ENCODE results near the gene ECI1.
"Not testable (repeated sequence)": the region's sequence is repeated elsewhere in the genome, so short reads cannot be mapped to it uniquely, and the experiment has no call there.

Gene ECI1

DNA sequence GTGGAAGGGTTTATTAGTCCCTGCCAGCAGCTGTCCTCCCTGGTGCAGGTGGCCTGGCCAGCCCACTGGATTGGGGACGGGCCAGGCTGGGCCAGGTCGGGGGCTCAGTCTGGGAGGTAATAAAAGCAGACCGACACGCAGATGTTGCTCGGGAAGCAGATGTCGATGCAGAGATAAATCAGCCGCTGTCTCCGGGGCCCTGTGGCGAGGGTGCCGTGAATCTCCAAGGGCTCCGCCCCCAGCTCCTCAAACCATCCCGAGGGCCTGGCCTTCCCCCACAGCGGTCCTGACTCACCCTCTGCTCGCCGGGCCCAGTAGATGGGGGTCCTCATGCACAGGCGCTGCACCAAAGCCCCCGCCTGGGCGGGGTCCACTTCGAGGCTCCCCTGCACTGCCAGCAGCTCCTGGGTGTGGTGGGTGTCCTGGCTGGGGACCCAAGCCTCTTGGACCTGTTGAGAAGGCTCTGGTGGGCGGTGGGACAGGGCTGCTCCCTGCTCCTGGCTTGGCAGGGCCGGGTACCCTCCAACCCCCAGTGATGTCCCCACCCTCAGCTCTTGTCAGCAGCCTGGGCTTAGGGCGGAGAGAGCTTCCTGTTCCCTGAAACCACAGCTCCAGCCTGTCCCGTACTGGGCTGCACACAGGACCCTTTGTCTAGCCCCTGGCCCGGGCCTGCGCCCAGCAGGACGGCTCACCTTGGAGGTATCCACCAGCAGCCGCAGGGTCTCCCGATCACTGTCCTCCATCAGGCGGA is 42.0 kb downstream of the ECI1 start:
- DNase-seq: no peak

DNA sequence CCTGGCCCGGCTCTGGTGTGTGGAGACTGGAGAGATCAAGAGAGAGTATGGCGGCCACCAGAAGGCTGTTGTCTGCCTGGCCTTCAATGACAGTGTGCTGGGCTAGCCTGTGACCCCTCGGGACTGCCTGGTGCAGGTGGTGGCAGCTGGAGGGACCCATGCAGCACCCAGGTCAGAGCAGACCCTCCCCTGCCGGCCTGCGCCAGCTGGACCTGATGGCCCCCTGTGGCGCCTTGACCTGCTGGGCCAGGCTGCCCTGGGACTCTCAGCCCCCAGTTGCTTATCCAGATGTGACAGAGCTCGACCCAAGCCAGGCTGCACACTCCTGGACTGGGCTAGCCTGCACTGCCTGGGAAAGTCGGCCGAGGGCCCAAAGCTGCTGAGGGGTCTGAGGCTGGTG is 42.6 kb downstream of the ECI1 start:
- DNase-seq: no peak

DNA sequence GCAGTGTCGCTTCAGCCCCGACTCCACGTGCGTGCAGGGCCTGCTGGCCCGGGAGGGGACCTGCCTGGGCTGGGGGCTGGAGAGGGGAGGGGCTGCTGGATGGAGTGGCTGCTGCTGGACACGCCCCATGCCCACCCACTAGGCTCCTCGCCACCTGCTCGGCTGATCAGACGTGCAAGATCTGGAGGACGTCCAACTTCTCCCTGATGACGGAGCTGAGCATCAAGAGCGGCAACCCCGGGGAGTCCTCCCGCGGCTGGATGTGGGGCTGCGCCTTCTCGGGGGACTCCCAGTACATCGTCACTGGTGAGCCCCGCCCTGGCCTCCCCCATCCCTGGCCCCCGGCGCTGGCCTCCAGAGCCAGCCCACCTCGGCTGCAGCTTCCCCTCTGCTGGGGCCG is 43.1 kb downstream of the ECI1 start:
- DNase-seq: no peak

DNA sequence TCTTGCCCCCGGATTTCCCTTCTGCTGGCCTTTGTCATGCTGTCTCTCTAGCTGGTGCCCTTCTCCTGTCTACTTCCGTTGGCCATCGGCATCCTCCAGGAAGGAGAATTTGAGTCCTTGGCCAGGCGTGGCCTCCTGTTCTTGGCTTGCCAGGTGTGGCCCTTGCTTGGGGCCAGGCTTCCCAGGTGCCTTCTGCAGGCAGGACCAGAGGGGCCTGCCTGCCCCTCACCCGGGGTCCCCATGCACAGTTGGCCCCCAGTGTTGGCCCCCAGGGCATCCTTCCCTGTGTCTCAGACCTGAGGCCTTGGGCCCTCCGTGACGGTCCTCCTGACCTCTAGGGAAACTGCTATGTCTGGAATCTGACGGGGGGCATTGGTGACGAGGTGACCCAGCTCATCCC is 43.5 kb downstream of the ECI1 start:
- no peak for DNase-seq

DNA sequence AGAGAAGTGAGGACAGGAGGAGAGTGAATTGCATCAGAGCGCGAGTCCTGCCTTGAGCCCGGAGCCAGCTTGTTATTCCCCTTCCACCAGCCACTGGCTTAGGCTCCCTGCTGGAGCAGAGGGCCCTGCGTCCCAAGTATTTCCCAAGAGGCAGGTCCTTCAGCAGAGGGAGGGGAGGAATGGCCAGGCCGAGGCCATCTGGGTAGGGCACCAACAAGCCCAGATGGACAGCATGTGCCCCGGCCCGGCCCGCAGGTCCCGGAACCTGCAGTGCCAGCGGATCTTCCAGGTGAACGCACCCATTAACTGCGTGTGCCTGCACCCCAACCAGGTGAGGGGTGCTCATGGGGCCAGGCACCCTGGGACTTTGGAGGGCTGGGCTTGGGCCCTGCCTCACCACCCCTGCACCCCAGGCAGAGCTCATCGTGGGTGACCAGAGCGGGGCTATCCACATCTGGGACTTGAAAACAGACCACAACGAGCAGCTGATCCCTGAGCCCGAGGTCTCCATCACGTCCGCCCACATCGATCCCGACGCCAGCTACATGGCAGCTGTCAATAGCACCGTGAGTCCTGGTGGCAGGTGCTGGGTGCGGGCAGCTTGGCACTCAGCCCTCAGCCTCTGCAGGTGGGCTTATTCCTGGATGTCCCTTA is 44.5 kb downstream of the ECI1 start:
- DNase-seq: no peak

DNA sequence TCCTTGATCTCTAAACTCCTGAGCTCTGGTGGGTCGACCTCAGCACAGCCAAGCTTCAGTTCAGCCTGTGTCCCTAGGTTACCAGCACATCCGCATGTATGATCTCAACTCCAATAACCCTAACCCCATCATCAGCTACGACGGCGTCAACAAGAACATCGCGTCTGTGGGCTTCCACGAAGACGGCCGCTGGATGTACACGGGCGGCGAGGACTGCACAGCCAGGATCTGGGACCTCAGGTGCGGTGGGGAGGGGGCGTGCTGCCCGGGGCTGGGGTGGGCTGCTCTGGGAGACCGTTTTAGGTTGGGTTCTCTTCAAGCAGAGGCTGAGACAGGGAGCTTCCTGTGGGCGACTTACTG is 45.0 kb downstream of the ECI1 start:
- no peak for DNase-seq

DNA sequence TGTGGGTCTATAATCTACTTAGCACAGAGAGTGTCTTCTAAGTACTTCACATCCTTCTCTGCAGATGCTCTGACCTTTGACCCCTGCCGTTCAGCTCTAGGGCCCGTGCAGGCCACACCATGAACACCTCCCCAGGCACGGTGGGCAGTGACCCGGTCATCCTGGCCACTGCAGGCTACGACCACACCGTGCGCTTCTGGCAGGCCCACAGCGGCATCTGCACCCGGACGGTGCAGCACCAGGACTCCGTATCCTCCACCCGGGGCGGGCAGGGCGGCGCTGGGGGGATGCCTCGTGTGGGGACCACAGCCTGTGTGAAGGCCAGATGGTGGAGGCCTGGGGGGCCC is 45.4 kb downstream of the ECI1 start:
- peak; percentile 61 for DNase-seq

DNA sequence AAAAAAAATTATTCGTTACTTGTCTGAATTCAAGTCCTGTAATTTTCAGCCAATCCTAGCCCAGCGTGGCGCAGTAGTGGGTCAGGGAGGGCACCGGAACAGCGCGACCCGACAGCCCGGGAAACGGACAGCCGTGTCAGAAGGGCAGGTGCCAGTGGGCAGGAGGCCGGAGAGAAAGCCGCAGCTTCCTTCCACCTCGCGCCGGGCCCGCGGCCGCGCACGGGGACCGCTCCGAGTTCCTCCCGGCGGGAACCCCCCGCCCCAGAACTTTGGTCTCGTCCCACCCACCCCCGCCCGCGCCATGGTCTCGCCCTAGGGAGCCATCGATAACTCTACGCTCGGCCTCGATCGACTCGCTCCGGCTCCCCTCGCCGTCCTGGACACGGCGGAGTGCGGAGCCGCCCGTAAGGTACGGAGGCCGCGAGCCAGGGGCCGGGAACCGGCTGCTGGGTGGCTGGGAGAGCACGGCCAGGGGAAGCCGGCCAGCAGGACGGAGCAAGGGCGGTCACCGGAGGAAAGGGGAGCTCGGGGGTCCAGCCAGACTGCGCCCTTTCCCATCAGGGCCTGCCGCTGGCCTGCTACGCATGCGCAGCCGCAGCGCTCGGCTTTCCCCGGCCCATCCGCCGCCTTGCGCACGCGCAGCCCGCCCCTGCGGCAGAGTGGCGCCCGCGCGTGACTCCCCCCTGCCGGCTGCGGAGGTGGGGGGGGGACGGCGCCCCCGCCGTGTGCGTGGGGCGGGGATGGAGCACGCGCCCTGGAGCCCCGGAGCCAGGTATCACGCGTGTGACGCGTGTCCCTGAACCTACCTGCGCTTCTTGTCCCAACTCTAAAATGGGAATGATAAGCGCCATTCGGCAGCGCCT is 46.1 kb downstream of the ECI1 start, which contains the start of gene MLST8:
MLST8 (plus strand) TSS at position 351 of the 863 bp plus-strand sequence. CDS start 632 bp downstream, outside the sequence.
- peak; percentile 82 for DNase-seq

DNA sequence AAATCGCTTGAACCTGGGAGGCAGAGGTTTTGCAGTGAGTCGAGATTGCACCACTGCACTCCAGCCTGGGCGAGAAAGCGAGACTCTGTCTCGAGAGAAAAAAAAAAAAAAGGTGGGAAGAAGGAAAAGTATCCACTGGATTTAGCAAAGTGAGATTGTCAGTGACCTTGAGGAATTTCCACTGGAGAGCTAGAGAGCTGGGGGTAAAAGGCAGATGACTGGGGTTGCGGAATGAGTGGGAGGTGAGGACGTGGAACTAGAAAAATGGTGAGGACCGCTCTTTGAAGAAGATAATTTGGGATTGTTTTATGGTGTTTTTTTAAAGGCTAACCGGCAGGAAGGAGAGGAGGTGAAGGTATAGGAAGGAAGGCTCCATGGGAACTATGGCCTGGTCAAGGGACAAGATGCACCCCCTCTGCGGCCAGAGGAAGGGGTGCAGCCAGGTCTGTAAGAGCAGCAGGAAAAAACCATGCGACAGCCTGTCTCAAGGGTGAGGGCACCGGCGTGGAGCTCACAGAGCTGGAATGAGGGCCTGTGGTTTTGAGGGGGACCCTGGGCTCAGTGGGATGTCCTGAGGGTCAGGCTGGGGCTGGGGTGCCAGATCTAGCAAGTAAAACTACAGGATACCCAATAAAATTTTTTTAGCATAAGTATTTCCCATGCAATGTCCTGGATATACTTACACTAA is 46.8 kb downstream of the ECI1 start:
- no peak for DNase-seq

DNA sequence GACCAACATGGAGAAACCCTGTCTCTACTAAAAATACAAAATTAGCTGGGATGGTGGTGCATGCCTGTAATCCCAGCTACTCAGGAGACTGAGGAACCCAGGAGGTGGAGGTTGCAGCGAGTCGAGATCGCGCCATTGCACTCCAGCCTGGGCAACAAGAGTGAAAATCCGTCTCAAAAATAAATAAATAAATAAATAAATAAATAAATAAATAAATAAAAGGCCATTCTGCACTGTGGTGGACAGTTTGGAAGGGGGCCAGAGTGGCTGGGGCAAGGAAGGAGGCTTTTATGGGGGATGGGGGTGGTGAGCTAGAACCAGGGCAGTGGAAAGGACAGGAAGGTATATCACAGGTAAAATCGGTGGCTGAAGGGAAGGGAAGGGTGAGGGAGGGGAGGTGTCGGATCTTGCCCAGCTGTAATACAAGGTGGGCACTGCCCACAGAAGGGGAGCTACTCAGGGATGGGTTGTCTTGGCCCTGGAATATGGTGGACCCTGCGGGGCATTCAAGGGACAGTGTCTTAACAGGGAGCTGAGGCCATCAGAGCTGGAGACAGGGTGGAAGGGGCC is 48.2 kb downstream of the ECI1 start:
- DNase-seq: not testable (repeated sequence)

DNA sequence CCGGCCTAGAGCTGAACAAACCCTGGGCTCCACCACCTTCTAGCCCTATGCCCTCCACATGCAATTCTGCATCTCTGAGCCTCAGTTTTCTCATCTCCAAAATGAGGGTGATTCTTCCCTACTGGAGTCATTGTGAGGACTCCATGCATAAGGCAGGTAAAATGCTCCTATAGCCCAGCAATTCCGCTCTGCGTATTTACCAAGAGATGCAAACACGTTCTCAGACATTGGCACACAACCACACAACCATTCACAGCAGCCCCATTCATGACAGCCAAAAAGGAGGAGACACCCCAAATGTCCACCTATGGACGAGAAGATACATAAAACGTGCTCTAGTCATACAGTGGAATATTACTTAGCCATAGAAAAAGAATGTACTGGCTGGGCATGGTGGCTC is 51.1 kb downstream of the ECI1 start:
- no peak for DNase-seq

DNA sequence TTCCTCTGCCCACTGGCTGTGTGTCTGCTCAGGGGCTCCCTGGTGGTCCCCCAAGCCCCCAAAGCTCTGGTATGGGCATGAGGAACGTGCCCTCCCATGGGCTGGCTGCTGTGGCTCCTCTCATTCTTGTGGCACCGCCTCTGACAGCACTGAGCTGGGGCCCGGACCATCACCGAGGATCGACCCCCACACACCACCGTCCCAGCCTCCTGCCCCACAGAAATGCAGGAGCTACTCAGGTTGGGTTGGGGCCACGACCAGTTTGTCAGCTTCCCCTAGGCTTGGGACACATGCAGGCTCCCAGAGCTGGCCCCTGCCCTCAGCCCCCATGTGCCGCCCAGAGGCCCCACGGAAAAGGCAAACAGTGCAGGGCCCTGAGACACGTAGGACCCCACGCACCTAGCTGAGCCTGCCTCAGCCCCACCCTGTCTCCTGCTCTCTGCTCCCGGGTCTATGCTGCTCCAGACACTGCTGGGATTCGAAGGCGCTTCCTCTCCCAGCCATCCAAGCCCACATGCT is 51.7 kb downstream of the ECI1 start:
- DNase-seq: no peak

DNA sequence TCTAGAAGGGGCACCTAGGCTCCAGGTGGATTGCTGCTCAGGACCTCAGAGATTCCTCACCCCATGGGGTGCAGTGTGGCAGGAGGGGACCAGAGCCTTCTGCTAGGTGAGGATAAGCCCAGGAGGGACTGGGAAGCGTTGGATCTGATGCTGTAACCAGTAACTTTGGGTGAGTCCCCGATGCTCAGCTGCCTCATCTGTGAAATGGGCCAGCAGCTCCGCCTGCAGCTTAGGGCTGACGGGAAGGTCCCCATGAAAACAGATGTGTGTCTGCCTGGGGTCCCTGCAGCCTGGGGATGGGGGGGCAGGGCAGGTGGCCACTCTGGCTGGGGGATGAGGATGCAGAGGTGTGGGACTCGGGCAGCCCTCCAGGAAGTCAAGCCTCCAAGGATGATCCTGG is 52.3 kb downstream of the ECI1 start:
- no peak for DNase-seq

DNA sequence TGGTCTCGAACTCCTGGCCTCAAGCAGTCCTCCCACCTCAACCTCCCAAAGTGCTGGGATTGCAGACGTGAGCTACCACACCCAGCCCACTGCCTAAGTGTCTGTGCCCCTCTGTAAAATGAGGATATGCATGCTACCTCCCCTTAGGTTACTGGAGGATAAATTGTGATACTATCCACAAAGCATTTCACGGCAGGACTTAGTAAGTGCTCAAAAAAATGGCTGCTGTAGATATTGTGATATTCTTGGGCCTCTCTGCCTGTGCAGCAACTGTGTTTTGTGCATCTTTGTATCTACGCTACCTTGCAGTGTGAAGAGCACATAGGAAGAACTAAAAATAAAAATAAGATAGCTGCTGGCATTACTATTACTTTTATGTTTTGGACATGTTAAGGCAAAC is 53.1 kb downstream of the ECI1 start:
- no peak for DNase-seq

DNA sequence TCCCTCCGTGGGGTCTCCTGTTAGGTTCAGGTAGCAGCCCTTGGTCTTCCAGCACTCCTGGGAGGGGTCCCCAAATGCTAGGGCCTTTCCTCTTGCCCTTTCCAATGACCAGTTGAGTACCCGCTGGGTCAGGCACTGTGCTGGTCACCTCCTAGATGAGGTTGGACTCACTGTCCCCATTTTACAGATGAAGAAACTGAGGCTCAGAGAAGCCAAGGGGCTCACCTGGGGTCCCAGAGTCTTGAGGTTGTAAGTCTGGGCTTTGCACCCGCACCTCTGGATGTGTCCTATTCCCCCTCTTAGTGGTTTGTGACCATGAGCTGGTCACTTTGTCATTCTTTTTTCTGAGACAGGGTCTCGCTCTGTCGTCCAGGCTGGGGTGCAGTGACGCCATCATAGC is 53.6 kb downstream of the ECI1 start:
- no peak for DNase-seq

DNA sequence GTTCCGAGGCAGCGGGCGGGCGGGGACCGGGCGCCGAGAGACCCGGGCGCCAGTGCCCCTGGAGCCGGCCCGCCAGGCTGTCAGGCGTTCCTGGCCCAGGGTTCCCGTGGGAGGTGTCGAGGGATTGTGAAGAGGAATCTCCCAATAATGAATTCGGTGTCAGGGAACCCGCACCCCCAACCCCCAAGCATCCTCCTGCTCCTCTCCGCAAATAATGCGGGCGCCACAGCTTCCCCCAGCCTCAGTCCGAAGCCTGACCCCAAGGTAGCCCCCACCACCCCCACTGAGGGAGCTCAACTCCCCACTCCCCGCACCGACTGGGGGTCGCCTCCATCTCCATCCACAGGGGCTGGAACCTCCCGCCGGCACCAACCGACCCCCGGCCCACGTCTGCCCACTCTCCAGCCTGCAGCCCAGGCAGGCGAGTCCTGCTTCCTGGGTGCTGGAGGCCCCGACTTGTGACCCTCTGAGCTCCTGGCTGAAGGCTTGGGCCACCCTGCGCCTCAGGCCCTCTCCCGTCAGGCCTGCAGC is 54.3 kb downstream of the ECI1 start:
- no peak for DNase-seq

DNA sequence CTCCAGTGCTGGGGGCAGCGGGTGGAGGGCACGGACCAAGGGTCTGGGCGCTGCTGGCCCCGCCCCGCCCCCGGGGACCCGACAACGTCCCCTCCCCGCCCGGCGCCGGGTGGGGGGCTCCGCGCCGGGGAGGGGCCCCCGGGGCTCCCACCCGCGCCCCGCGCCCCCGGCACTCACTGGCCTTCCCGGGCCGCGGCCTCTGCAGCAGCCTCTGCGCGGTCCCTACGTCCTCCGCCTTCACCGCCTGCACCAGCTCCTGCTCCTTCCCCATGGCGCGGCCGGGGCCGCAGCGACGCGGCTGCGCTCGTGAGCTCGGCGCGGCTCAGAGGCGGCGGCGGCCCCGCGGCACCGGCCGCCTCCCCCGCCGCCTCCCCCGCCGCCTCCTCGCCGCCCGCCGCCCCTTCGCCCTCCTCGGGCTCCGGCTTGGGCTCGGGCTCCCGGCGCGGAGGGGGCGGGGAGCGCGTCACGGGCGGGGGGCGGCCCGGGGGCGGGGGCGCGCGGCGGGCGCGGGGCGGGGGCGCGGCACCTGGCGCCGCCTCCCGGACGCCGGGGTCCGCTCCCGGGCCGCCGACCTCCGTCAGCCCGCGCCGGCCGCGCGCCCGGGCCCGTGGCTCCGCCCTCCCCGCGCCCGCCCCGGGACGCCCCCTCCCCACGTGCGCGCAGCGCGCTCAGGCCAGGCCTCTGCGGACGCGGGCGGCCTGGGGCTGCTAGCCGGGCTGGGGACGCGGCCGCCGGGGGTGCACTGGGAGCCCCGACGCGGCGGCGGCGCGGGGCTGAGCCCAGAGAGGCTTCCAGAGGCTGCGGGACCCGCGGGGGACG is 55.0 kb downstream of the ECI1 start, which contains the start of gene CASKIN1:
CASKIN1 (minus strand) TSS at position 444 of the 819 bp plus-strand sequence; CDS start at position 271, 173 bp downstream.
- no peak for DNase-seq

DNA sequence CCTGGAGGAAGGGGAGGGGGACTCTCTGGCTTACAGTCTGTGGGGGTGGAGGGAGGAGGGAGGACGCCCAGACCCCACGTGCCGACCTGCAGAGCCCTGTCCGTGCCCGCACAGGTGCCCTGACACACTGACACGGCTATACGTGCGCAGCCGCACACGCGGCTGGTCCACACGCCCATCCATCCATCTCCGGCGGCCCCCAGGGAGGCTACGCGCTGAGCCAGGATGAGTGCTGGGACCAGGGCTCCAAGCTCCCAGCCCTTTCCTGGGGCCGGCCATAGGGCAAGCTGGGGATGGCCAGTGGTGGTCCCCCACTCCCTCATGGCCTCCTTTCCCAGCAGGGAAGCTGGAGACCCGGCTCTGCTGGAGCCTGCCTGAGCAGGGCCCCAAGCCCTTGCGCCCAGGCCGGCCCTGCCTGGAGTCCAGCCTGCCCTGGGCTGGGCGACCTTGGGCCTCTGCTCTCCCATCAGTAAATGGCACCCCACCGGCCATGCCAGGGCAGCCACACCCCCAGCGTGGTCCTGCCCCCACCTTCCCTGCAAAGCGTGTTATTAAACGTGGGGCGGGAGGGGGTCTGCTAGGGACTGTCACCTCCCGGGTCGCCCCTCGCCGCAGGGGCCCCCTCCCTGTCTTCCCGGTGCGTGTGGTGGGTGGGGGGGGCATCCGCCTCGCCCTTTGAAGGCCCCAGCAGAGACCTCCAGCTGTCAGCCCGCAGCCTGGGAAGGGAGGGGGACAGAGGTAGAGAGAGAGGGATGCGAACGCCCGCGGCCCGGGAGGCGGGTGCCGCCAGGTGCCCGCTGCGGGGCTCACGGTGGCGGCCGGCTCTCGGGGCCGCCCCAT is 55.8 kb downstream of the ECI1 start:
- no peak for DNase-seq

DNA sequence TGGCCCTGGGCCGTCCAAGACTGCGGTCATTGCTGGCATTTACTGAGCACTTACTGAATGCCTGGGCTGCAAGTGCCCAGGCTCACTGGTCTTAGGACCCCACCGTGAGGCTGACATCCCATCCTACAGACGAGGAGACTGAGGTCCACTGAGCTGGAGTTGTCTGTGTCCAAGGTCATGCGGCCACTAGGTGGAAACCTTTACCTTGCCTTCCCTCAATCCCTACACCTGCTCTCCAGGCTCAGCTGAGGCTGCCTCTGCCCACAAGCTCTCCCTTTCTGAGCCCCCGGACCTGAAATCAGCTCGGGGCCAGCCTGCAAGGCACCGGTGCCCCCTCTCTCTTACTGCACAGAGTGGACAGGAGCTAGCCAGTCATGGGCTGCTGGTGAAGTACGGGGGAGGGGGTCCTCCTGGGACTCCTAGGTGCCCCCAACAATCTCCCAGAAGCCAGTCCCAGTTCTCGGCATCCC is 56.5 kb downstream of the ECI1 start:
- DNase-seq: no peak

DNA sequence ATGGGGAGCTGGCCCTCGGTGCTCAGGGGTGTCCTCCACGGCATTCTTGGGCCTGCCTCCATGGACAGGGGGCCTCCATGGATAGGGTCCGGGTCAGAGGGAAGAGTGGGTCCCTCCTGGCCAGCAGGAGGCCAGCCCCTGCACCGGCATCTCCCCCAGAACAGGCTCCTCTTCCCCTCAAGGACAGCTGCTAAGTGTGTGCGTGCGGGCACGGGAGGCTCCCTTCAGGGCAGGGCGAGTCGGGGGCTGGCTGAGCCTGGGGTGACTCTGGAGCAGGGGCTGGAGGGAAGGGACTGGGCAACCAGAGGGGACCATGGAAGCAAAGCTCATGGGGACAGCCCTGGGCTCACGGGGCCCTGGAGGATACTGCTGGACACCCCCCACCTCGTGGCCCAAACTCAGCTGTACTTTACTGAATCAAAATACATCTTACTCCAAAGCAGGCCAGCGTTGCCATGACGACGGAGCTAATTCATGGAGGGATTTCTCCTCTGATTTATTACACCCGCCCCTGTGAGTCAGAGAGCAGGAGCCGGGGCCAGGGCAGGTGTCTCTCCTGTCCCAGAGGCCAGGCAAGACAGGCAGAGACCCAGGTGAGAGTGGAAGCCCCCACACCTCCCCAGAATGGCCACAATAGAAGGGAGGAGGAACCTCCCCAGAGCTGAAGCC is 57.1 kb downstream of the ECI1 start:
- DNase-seq: no peak
